ENCODE data around the gene LMNA.
"Not testable (repeated sequence)": the region's sequence is repeated elsewhere in the genome, so short reads cannot be mapped to it uniquely, and the experiment has no call there.

The LMNA gene

GRCh38 chr1:156104861-156105832 is 9.4 kb upstream of the LMNA start:
- DNase-seq: peak; percentile 86

- DNase-seq: peak; percentile 83
Measured at GRCh38 chr1:156106624-156107488, 7.7 kb upstream of the LMNA start.

- DNase-seq: no peak
Measured at GRCh38 chr1:156108057-156108456, 6.5 kb upstream of the LMNA start.

- no peak for DNase-seq
Measured at GRCh38 chr1:156108664-156109241, 5.8 kb upstream of the LMNA start.

- DNase-seq: no peak
Measured at GRCh38 chr1:156110252-156110651, 4.3 kb upstream of the LMNA start.

- DNase-seq: peak; percentile 50
Measured at GRCh38 chr1:156111355-156111962, 3.1 kb upstream of the LMNA start.

GRCh38 chr1:156112276-156113137 is 2.0 kb upstream of the LMNA start:
- no peak for DNase-seq

GRCh38 chr1:156113282-156113950 is 1.1 kb upstream of the LMNA start:
- DNase-seq: peak; percentile 77

- DNase-seq: no peak
Measured at GRCh38 chr1:156114919-156115513, 505 bp downstream of the LMNA start.

- peak; percentile 65 for DNase-seq
Measured at GRCh38 chr1:156115514-156116374, 1.2 kb downstream of the LMNA start.

GRCh38 chr1:156116731-156117130 is 2.2 kb downstream of the LMNA start:
- not testable (repeated sequence) for DNase-seq

- DNase-seq: no peak
Measured at GRCh38 chr1:156117414-156118176, 3.1 kb downstream of the LMNA start.

GRCh38 chr1:156118177-156118868 is 3.8 kb downstream of the LMNA start:
- DNase-seq: no peak

- peak; percentile 80 for DNase-seq
Measured at GRCh38 chr1:156119503-156120209, 5.1 kb downstream of the LMNA start.

- no peak for DNase-seq
Measured at GRCh38 chr1:156120318-156120717, 5.8 kb downstream of the LMNA start.

- DNase-seq: not testable (repeated sequence)
Measured at GRCh38 chr1:156121005-156121404, 6.5 kb downstream of the LMNA start.

- no peak for DNase-seq
Measured at GRCh38 chr1:156121457-156121856, 6.9 kb downstream of the LMNA start.
